HepG2 (cell line): Measurements from ENCODE around the gene CDK5R1. TPM values are rescaled to one million over a fixed set of nuclear protein-coding genes. Genes with fewer than 3 reads are reported as not detected.

Experiments
- ATAC-seq: fragments of 200-7000 bp; cut with Tn5 transposase; 3 replicates; pipeline ENCODE4 v1.9.1; 2020; ENCODE audit warnings: mild to moderate bottlenecking, moderate library complexity
- BruUV-seq: library from RNA; stranded (reverse); fragments of 400-500 nt; replicated peaks from 2 replicates; lab custom pipeline; 2021; lab: Mats Ljungman, UMichigan
- CTCF ChIA-PET: fragments of 300-600 bp; formaldehyde crosslinking; extraction: SDS; loops from one replicate; lab custom pipeline; 2021; ENCODE audit warnings: low total read pairs, inconsistent platforms, low intra/inter-chr PET ratio; lab: Yijun Ruan, JAX
- POLR2A ChIA-PET: fragments of 350-600 bp; sonication (Branson Sonifier 250); formaldehyde crosslinking; loops from one replicate; lab custom pipeline; 2020; ENCODE audit warnings: antibody characterized with exemption, inconsistent platforms; lab: Yijun Ruan, JAX
- DNase-seq: peaks from one replicate; pipeline ENCODE4 v3.0.0-alpha.2; 2015; ENCODE audit warnings: low spot score
- FAIRE-seq: peaks from 3 replicates; lab custom pipeline; 2011; peaks lifted over from hg19 to GRCh38; lab: Jason Lieb, UNC
- H2AFZ ChIP-seq: one replicate; pipeline ENCODE4 v1.6.1; 2011; ENCODE audit warnings: low read length, inconsistent platforms
- H3K27ac ChIP-seq: fragments of 300-600 bp; 3 replicates; pipeline ENCODE4 v1.8.0; 2011; ENCODE audit warnings: mixed run types, mild to moderate bottlenecking, mixed read lengths, low read length, inconsistent platforms; ENCODE audit not compliant: insufficient read depth; ENCODE audit errors: extremely low read length
- H3K27me3 ChIP-seq, 2 experiments: fragments of 200-600 bp in 1 of 2; 2 replicates in 1 of 2; 3 replicates in 1 of 2; pipeline versions ENCODE4 v1.6.0 to v1.8.0; 2011; ENCODE audit warnings: low read length in 2 of 2, mild to moderate bottlenecking in 2 of 2, moderate library complexity in 2 of 2, inconsistent platforms in 1 of 2; ENCODE audit not compliant: insufficient read depth in 2 of 2, control insufficient read depth in 1 of 2
- H3K36me3 ChIP-seq, 2 experiments: fragments of 200-600 bp in 1 of 2; replicated peaks in 1 of 2; 2 replicates in 1 of 2; 3 replicates in 1 of 2; pipeline versions ENCODE4 v1.5.1 to v1.8.0; 2011; ENCODE audit warnings: low read length in 2 of 2, inconsistent platforms in 1 of 2; ENCODE audit not compliant: insufficient read depth in 2 of 2, control insufficient read depth in 1 of 2
- H3K4me1 ChIP-seq: 2 replicates; pipeline ENCODE4 v1.5.1; 2012; ENCODE audit warnings: low read length, inconsistent platforms; ENCODE audit not compliant: insufficient read depth
- H3K4me2 ChIP-seq: 2 replicates; pipeline ENCODE4 v1.6.0; 2011; ENCODE audit warnings: low read depth, low read length, inconsistent platforms
- H3K4me3 ChIP-seq, 3 experiments: fragments of 200-600 bp in 1 of 3; sonication (generic), shearing (Covaris generic) in 1 of 3; replicated peaks in 1 of 3; 2 replicates each; pipeline ENCODE4 v1.5.1; 2011 to 2016; ENCODE audit warnings: low read length in 3 of 3, inconsistent platforms in 2 of 3, low read depth in 2 of 3, mild to moderate bottlenecking in 2 of 3, control low read depth in 1 of 3, mixed read lengths in 1 of 3; ENCODE audit not compliant: insufficient read depth in 1 of 3
- H3K79me2 ChIP-seq: one replicate; pipeline ENCODE4 v1.6.1; 2011; ENCODE audit warnings: low read length, inconsistent platforms; ENCODE audit not compliant: insufficient read depth
- H3K9ac ChIP-seq: 2 replicates; pipeline ENCODE4 v1.6.0; 2011; ENCODE audit warnings: mild to moderate bottlenecking, low read depth, low read length, inconsistent platforms; ENCODE audit not compliant: insufficient read depth
- H3K9me3 ChIP-seq: 2 replicates; pipeline ENCODE4 v1.5.1; 2012; ENCODE audit warnings: mild to moderate bottlenecking, low read length
- H4K20me1 ChIP-seq: 2 replicates; pipeline ENCODE4 v1.6.0; 2011; ENCODE audit warnings: inconsistent platforms, mild to moderate bottlenecking, low read length, moderate library complexity; ENCODE audit not compliant: insufficient read depth
- BATF2 ChIP-seq: sonication (generic); formaldehyde crosslinking; IDR thresholded peaks from 2 replicates; pipeline ENCODE4 v1.8.0; 2022; ENCODE audit warnings: mild to moderate bottlenecking, missing genetic modification reagents, moderate library complexity
- CAMTA2 ChIP-seq: sonication (generic); formaldehyde crosslinking; IDR thresholded peaks from 2 replicates; pipeline ENCODE4 v1.4.0; 2020; ENCODE audit warnings: mild to moderate bottlenecking, missing genetic modification reagents, borderline replicate concordance
- CSRNP1 ChIP-seq: sonication (generic); formaldehyde crosslinking; IDR thresholded peaks from 2 replicates; pipeline ENCODE4 v1.8.1; 2023; ENCODE audit warnings: mild to moderate bottlenecking, missing genetic modification reagents
- GFI1 ChIP-seq: sonication (generic); formaldehyde crosslinking; IDR thresholded peaks from 2 replicates; pipeline ENCODE4 v1.5.0; 2020; ENCODE audit warnings: missing genetic modification reagents, mild to moderate bottlenecking, borderline replicate concordance
- SNAI1 ChIP-seq: sonication (generic); formaldehyde crosslinking; IDR thresholded peaks from 2 replicates; pipeline ENCODE4 v1.5.0; 2020; ENCODE audit warnings: mild to moderate bottlenecking, missing genetic modification reagents, borderline replicate concordance
- TARDBP ChIP-seq: sonication (generic); formaldehyde crosslinking; IDR thresholded peaks from 2 replicates; pipeline ENCODE4 v1.8.0; 2022; ENCODE audit warnings: mild to moderate bottlenecking, missing genetic modification reagents
- TCF7 ChIP-seq: sonication (generic); IDR thresholded peaks from 2 replicates; pipeline ENCODE4 v1.6.1; 2016; ENCODE audit warnings: antibody characterized with exemption, low read depth
- TEAD2 ChIP-seq: sonication (generic); formaldehyde crosslinking; IDR thresholded peaks from 2 replicates; pipeline ENCODE4 v1.9.0; 2021; ENCODE audit warnings: missing genetic modification reagents
- THAP8 ChIP-seq: sonication (generic); formaldehyde crosslinking; IDR thresholded peaks from 2 replicates; pipeline ENCODE4 v1.5.1; 2020; ENCODE audit warnings: missing genetic modification reagents, mild to moderate bottlenecking, borderline replicate concordance
- ZBTB14 ChIP-seq: sonication (generic); formaldehyde crosslinking; IDR thresholded peaks from 2 replicates; pipeline ENCODE4 v1.4.0; 2020; ENCODE audit warnings: missing genetic modification reagents
- ZNF230 ChIP-seq: sonication (generic); formaldehyde crosslinking; IDR thresholded peaks from 2 replicates; pipeline ENCODE4 v1.4.0; 2020; ENCODE audit warnings: mild to moderate bottlenecking, missing genetic modification reagents
- ZNF317 ChIP-seq: sonication (generic); formaldehyde crosslinking; IDR thresholded peaks from 2 replicates; pipeline ENCODE4 v1.5.0; 2020; ENCODE audit warnings: mild to moderate bottlenecking, missing genetic modification reagents
- ZNF362 ChIP-seq: sonication (generic); formaldehyde crosslinking; IDR thresholded peaks from 2 replicates; pipeline ENCODE4 v1.4.0; 2020; ENCODE audit warnings: missing genetic modification reagents, mild to moderate bottlenecking, borderline replicate concordance
- ZNF572 ChIP-seq: sonication (generic); formaldehyde crosslinking; IDR thresholded peaks from 2 replicates; pipeline ENCODE4 v1.5.1; 2020; ENCODE audit warnings: mild to moderate bottlenecking, missing genetic modification reagents
- ZNF781 ChIP-seq: sonication (generic); formaldehyde crosslinking; IDR thresholded peaks from 2 replicates; pipeline ENCODE4 v1.5.1; 2020; ENCODE audit warnings: borderline replicate concordance, mild to moderate bottlenecking, missing genetic modification reagents; ENCODE audit errors: not compliant biosample characterization
- WGBS: methylation state at CpG from one replicate; pipeline ENCODE4 v1.1.6; 2017; ENCODE audit warnings: low lambda C conversion rate; 5-methylcytosine and 5-hydroxymethylcytosine counted together
- in situ Hi-C: cut with HindIII; loops from 2 replicates; pipeline ENCODE4 v1.10.0; 2017; ENCODE audit warnings: low pct_unique_long_range_greater_than_20kb; ENCODE audit not compliant: extremely low pct_ligation_motif_present
- intact Hi-C: fragments of 100-400 bp; cut with micrococcal nuclease; formaldehyde crosslinking; loops from one replicate; pipeline ENCODE4 v1.10.0; 2022; ENCODE audit not compliant: unreplicated experiment
- polyA plus RNA-seq, 8 experiments: library from polyadenylated mRNA; depleted of rRNA in 3 of 8; stranded (reverse) in 7 of 8; unstranded in 1 of 8; fragments of >200 nt; fragmentation: Illumina TruSeq in 4 of 8; extraction: Trizol in 4 of 8; gene quantifications; 2 replicates each; pipeline versions ENCODE4 v1.2.1 to v1.2.3, GENCODE V29; 2011 to 2016; ENCODE audit warnings: low read depth in 4 of 8, missing spikeins in 1 of 8, mixed read lengths in 1 of 8; ENCODE audit not compliant: insufficient read depth in 1 of 8
- total RNA-seq, 5 experiments: library from RNA; depleted of rRNA; stranded (reverse); fragments of >200 nt; fragmentation: Illumina TruSeq; extraction: Trizol; gene quantifications; 2 replicates each; pipeline ENCODE4 v1.2.3, GENCODE V29; 2016; ENCODE audit warnings: low read depth in 1 of 5

Gene CDK5R1
- total and polyA plus RNA-seq, 2 of the 13 experiments (the other 11 are each of a cell fraction or from before 2014, with no cell fraction given) = 1.1 to 3.9 TPM

GRCh38 chr17:32443827-32444300 is 42.9 kb upstream of the CDK5R1 start:
- no peak for DNase-seq
- ATAC-seq = peak; percentile 20
- CTCF ChIA-PET = interaction anchor here (1.5 kb wide), 1 partner anchor 18 kb away, joined by 4 read pairs; no protein-coding TSS in a partner anchor
- TF ChIP-seq ZNF781 (CRISPR knock-in tag) (peak; percentile 21), CAMTA2 (CRISPR knock-in tag) (0 out of 2 replicates have a peak, but pooled peaks have one; percentile 18), ZNF572 (0 out of 2 replicates have a peak, but pooled peaks have one; percentile 64), ZNF230 (no peak), GFI1 (CRISPR knock-in tag) (peak; percentile 9; the same call in 1 of the 2 replicates), THAP8 (peak; percentile 78; the same call in 1 of the 2 replicates), ZNF362 (CRISPR knock-in tag) (peak; percentile 43; the same call in 1 of the 2 replicates), SNAI1 (CRISPR knock-in tag) (0 out of 2 replicates have a peak, but pooled peaks have one; percentile 14), TARDBP (CRISPR knock-in tag) (no peak), BATF2 (CRISPR knock-in tag) (no peak), TCF7 (no peak), CSRNP1 (CRISPR knock-in tag) (no peak), ZBTB14 (CRISPR knock-in tag) (no peak), TEAD2 (CRISPR knock-in tag) (no peak), ZNF317 (CRISPR knock-in tag) (no peak)

More at GRCh38 chr17:32443827-32444300, 42.9 kb upstream of the CDK5R1 start:
- POLR2A ChIA-PET = interaction anchor here (0.8 to 1.7 kb wide), 9 partner anchors 10 to 103 kb away, joined by 3 to 13 read pairs (median 4); partner anchors contain the start of gene CDK5R1
- peak overlapping the region; percentile 29 for H2AFZ ChIP-seq
- in situ Hi-C loops (no loop called here), intact Hi-C loops (no loop called here)
- peaks cover 2 to 9% of the 10 kb centered on the region in 2 experiments; a peak in 4 of 5 replicates for H3K36me3 ChIP-seq
- peaks cover 58% of the 10 kb centered on the region for H3K4me1 ChIP-seq
- H3K27ac ChIP-seq = no peak overlapping the region
- peaks cover 15% of the 10 kb centered on the region for H4K20me1 ChIP-seq
- no peaks in the 10 kb centered on the region for H3K27me3 ChIP-seq
- peak overlapping the region; percentile 99 for H3K4me2 ChIP-seq
- no peaks in the 10 kb centered on the region for H3K9me3 ChIP-seq
- peak overlapping the region; percentile 62; the same call in 1 of the 2 replicates for H3K9ac ChIP-seq
- WGBS = 0% methylated on average over 14 of the region's 29 CpGs
- no peak for FAIRE-seq
- H3K79me2 ChIP-seq = peaks cover 41% of the 10 kb centered on the region
- peak overlapping the region; percentile 61 to 88 (median 81) for H3K4me3 ChIP-seq
- no TSS peak for BruUV-seq
